Vagina (tissue), 2 donors: ENCODE data around the gene RANBP10.

ENCODE experiments used
- CTCF ChIP-seq, 3 experiments: fragments of 450-650 bp in 2 of 3; fragments of 200-600 bp in 1 of 3; sonication (generic) in 1 of 3; IDR thresholded peaks; one replicate each; pipeline ENCODE4 v1.5.1; 2017 to 2019; ENCODE audit warnings: antibody characterized with exemption in 3 of 3, mild to moderate bottlenecking in 2 of 3, moderate library complexity in 2 of 3
- POLR2A ChIP-seq, 2 donors: fragments of 450-650 bp; IDR thresholded peaks; one replicate each; pipeline ENCODE4 v1.6.1; 2017; ENCODE audit warnings: antibody characterized with exemption in 2 of 2, mild to moderate bottlenecking in 2 of 2, moderate library complexity in 2 of 2
- POLR2AphosphoS5 ChIP-seq, 2 donors: sonication (generic); formaldehyde crosslinking; IDR thresholded peaks; one replicate each; pipeline ENCODE4 v1.9.0; 2017; ENCODE audit warnings: antibody characterized with exemption in 2 of 2, mild to moderate bottlenecking in 2 of 2, low read depth in 1 of 2; ENCODE audit not compliant: insufficient read depth in 1 of 2

DNA sequence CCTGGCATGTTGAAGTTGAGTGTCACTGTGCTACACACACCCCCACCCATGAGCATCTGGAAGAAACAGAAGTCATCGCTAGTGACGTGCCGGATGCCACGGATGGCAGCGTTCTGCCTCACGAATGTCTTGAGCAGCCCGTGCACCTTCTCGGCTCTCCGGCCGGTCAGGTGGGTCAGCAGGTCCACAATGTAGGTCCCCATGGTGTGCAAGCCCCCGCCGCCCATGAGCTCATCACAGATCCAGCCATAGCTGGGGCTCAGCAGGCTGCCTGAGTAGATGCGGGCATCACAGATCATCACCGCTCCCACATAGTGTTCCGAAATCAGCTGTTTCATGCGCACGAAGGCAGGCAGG, 130.8 kb downstream of the RANBP10 start:
- TF ChIP-seq CTCF (IDR thresholded peaks at IDR 0.05) (no peak), POLR2A (IDR thresholded peaks at IDR 0.05) (no peak), POLR2AphosphoS5 (IDR thresholded peaks at IDR 0.05; ENCODE audit: insufficient read depth in 1 of 2, low read depth in 1 of 2) (no peak)
